Measurements from ENCODE around the gene DAND5. TPM values are rescaled to one million over a fixed set of nuclear protein-coding genes. Genes with fewer than 3 reads are reported as not detected.
A peak's percentile ranks its signal among the peaks of the same experiment; 100 is the strongest.

DAND5 gene
- total RNA-seq, 1 donor from 2014 or later, result not detected

DNA sequence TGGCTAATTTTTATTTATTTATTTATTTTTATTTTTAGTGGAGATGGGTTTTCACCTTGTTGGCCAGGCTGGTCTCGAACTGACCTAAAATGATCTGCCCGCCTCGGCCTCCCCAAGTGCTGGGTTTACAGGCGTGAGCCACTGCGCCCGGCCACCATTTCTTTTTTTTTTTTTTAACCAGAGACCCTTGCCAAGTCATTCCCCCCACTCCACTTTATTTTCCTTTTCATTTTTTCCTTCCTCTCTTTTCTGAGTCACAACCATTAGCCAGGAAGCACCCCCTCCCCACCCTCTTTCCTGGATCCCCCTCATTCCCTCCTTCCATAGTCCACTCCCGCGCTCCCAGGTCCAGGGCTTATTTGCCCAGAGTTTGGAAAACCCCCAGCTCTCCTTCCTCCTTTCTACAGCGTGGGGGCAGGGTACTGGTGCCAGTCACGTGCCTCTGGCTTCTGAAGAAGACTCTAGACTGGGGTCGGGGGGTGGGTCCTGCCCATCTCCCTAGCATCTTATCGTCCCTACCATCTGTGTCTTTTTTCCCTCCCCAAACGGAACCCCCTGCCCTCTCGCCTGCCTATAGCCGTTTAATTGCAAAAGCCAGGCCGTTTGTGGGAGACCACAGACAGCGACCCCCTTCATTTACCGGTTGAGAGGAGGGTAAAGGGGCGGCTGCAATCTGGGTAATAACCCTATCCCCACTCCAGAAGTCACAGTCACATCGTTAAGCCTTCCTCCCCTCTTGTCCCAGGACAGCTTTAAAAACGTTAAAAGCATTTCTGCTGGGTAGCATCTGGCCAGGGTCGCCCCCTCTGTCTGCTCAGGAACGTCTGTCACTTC is 32.1 kb upstream of the DAND5 start:
- Histone ChIP-seq H3K27me3 (no peaks in the 10 kb centered on the region), H3K4me3 (peak overlapping the region; percentile 92 to 98), H3K27ac (peak overlapping the region; percentile 15 to 28), H3K9me3 (no peaks in the 10 kb centered on the region), H3K4me1 (peaks cover 15 to 39% of the 10 kb centered on the region in 2 donors), H3K36me3 (peaks cover 24 to 28% of the 10 kb centered on the region in 2 donors)
- intact Hi-C loops (cut with DNase I), result loop anchor here (5.0 to 10.0 kb wide), 2 partner anchors 45 to 1067 kb away; partner anchors contain the start of genes GCDH and RFX1
- TF ChIP-seq, protein P1, sequence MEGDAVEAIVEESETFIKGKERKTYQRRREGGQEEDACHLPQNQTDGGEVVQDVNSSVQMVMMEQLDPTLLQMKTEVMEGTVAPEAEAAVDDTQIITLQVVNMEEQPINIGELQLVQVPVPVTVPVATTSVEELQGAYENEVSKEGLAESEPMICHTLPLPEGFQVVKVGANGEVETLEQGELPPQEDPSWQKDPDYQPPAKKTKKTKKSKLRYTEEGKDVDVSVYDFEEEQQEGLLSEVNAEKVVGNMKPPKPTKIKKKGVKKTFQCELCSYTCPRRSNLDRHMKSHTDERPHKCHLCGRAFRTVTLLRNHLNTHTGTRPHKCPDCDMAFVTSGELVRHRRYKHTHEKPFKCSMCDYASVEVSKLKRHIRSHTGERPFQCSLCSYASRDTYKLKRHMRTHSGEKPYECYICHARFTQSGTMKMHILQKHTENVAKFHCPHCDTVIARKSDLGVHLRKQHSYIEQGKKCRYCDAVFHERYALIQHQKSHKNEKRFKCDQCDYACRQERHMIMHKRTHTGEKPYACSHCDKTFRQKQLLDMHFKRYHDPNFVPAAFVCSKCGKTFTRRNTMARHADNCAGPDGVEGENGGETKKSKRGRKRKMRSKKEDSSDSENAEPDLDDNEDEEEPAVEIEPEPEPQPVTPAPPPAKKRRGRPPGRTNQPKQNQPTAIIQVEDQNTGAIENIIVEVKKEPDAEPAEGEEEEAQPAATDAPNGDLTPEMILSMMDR (IDR thresholded peaks at IDR 0.05), result no peak
- DNase-seq (ENCODE audit: low spot score in 2 of 2), result no peak

DNA sequence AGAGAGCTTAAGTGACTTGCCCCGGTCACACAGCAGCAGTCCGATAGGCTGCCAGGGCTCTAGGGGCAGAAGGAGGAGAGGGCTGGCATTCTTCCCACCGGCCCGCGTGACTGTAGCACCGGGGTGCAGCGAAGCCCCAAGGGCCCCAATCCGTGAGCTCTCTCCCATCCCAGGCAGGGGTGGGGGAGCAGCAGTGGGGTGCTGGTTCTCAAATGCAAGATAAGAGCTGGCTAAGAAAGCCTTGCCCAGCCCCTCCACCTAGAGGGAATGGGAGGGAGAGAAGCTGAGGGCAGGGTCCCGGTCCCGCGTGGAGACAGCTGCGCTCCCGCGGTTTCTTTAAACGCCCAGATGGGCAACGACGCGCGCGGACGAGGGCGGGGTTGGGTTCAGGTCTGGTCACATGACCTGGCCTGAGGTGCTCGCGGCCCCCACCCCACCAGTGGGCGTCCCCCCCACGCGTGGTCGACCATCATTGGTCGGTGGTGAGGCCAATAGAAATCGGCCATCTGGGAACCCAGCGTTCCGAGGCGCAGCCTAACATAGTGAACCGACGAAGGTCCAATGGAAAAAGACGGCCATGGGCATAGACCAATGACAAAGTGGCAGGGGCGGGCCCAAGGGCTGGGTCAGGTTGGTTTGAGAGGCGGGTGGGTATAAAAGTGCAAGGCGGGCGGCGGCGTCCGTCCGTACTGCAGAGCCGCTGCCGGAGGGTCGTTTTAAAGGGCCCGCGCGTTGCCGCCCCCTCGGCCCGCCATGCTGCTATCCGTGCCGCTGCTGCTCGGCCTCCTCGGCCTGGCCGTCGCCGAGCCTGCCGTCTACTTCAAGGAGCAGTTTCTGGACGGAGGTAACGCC is 31.2 kb upstream of the DAND5 start, which contains the start of gene CALR:
CALR (plus strand) TSS at position 683 of the 852 bp plus-strand sequence; CDS start at position 754, 71 bp downstream.
- intact Hi-C loops (cut with DNase I), result loop anchor here (5.0 to 10.0 kb wide), 2 partner anchors 46 to 1067 kb away; partner anchors contain the start of genes GCDH and RFX1
- Histone ChIP-seq H3K36me3 (peaks cover 28 to 35% of the 10 kb centered on the region in 2 donors), H3K4me3 (peak within 1 kb of the TSS; percentile 92 to 98), H3K27me3 (no peaks in the 10 kb centered on the region), H3K27ac (peak within 1 kb of the TSS; percentile 89 to 95), H3K9me3 (no peaks in the 10 kb centered on the region), H3K4me1 (peaks cover 15 to 38% of the 10 kb centered on the region in 2 donors)
- TF ChIP-seq, protein P1 (IDR thresholded peaks at IDR 0.05), result no peak
- peak; percentile 100 for DNase-seq (ENCODE audit: low spot score in 2 of 2)

GRCh38 chr19:12938779-12939601 is 30.4 kb upstream of the DAND5 start:
- Histone ChIP-seq H3K27ac (peak overlapping the region; percentile 89 to 95), H3K9me3 (no peaks in the 10 kb centered on the region), H3K27me3 (no peaks in the 10 kb centered on the region), H3K4me1 (peaks cover 15 to 41% of the 10 kb centered on the region in 2 donors), H3K4me3 (peak overlapping the region; percentile 92 to 98), H3K36me3 (peaks cover 36 to 43% of the 10 kb centered on the region in 2 donors)
- TF ChIP-seq, protein P1 (IDR thresholded peaks at IDR 0.05), result peak in 2 of 3 experiments; percentile 22 to 54
- no peak for DNase-seq (ENCODE audit: low spot score in 2 of 2)
- intact Hi-C loops (cut with DNase I), result loop anchor here (5.0 to 10.0 kb wide), 2 partner anchors 47 to 1066 kb away; partner anchors contain the start of genes GCDH and RFX1

DNA sequence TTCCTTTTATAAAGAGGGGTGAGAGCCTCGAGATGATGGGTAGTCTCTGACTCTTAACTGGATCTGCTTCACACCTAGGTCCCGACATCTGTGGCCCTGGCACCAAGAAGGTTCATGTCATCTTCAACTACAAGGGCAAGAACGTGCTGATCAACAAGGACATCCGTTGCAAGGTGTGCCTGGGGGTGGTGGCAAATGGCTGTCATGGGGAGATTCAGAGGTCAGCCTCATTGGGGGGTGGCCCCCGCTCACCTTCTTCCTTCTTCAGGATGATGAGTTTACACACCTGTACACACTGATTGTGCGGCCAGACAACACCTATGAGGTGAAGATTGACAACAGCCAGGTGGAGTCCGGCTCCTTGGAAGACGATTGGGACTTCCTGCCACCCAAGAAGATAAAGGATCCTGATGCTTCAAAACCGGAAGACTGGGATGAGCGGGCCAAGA is 29.4 kb upstream of the DAND5 start:
- Histone ChIP-seq H3K27ac (peak overlapping the region; percentile 25 to 95), H3K36me3 (peaks cover 44 to 54% of the 10 kb centered on the region in 2 donors), H3K4me1 (peaks cover 15 to 41% of the 10 kb centered on the region in 2 donors), H3K27me3 (no peaks in the 10 kb centered on the region), H3K9me3 (no peaks in the 10 kb centered on the region), H3K4me3 (peak overlapping the region; percentile 92 to 98)
- intact Hi-C loops (cut with DNase I), result loop anchor here (5.0 to 10.0 kb wide), 2 partner anchors 48 to 1065 kb away; partner anchors contain the start of genes GCDH and RFX1
- TF ChIP-seq, protein P1 (IDR thresholded peaks at IDR 0.05), result no peak
- DNase-seq (ENCODE audit: low spot score in 2 of 2), result no peak
